SK-N-SH (cell line): ENCODE results near the gene TAOK1. TPM values are rescaled to one million over a fixed set of nuclear protein-coding genes. Genes with fewer than 3 reads are reported as not detected.

Experiments used
- CTCF ChIA-PET: fragments of 300-600, 350-600 bp; formaldehyde crosslinking; extraction: SDS; loops from one replicate; lab custom pipeline; 2021; lab: Yijun Ruan, JAX
- POLR2A ChIA-PET: fragments of 350-600 bp; sonication (Branson Sonifier 250); formaldehyde crosslinking; extraction: SDS; loops from one replicate; lab custom pipeline; 2020; ENCODE audit warnings: antibody characterized with exemption, inconsistent platforms; lab: Yijun Ruan, JAX
- DNase-seq: peaks from one replicate; pipeline ENCODE4 v3.0.0; 2012
- H2AFZ ChIP-seq: fragments of 200-600 bp; sonication (generic); 2 replicates; pipeline ENCODE4 v1.8.1; 2016; ENCODE audit warnings: antibody characterized with exemption, mild to moderate bottlenecking, low read depth
- H3F3A ChIP-seq: fragments of 200-600 bp; sonication (generic); replicated peaks from 2 replicates; pipeline ENCODE3; 2016; ENCODE audit warnings: antibody characterized with exemption, mild to moderate bottlenecking; ENCODE audit not compliant: insufficient read depth
- H3K27ac ChIP-seq, 2 experiments: fragments of 200-500 bp in 1 of 2; fragments of 200-600 bp in 1 of 2; sonication (Bioruptor generic) in 1 of 2; sonication (generic), shearing (Covaris generic) in 1 of 2; 2 replicates each; pipeline versions ENCODE4 v1.5.1 to v1.6.1; 2014 to 2016; ENCODE audit warnings: low read depth in 2 of 2, inconsistent platforms in 1 of 2, low read length in 1 of 2, mild to moderate bottlenecking in 1 of 2, mixed read lengths in 1 of 2
- H3K27me3 ChIP-seq: fragments of 200-600 bp; sonication (generic), shearing (Covaris generic); 2 replicates; pipeline ENCODE4 v1.6.1; 2016; ENCODE audit warnings: mixed run types; ENCODE audit not compliant: insufficient read depth
- H3K36me3 ChIP-seq, 2 experiments: fragments of 200-500 bp in 1 of 2; fragments of 200-600 bp in 1 of 2; sonication (Bioruptor generic) in 1 of 2; sonication (generic) in 1 of 2; replicated peaks in 1 of 2; 2 replicates each; pipeline versions ENCODE3 to v1.5.1; 2014 to 2016; ENCODE audit warnings: low read length in 1 of 2, mild to moderate bottlenecking in 1 of 2; ENCODE audit not compliant: insufficient read depth in 2 of 2, control insufficient read depth in 1 of 2
- H3K4me1 ChIP-seq, 2 experiments: fragments of 200-500 bp in 1 of 2; fragments of 200-600 bp in 1 of 2; sonication (Bioruptor generic) in 1 of 2; sonication (generic), shearing (Covaris generic) in 1 of 2; 2 replicates each; pipeline versions ENCODE4 v1.5.1 to v1.6.1; 2014 to 2016; ENCODE audit warnings: low read depth in 1 of 2, low read length in 1 of 2, mixed run types in 1 of 2; ENCODE audit not compliant: insufficient read depth in 2 of 2, control insufficient read depth in 1 of 2
- H3K4me2 ChIP-seq: fragments of 200-600 bp; sonication (generic), shearing (Covaris generic); 2 replicates; pipeline ENCODE4 v1.6.1; 2017; ENCODE audit warnings: mixed run types
- H3K4me3 ChIP-seq, 2 experiments: fragments of 200-500 bp in 1 of 2; fragments of 200-600 bp in 1 of 2; sonication (Bioruptor generic) in 1 of 2; sonication (generic), shearing (Covaris generic) in 1 of 2; 2 replicates each; pipeline versions ENCODE4 v1.5.1 to v1.8.1; 2014 to 2016; ENCODE audit warnings: low read depth in 2 of 2, inconsistent platforms in 1 of 2, low read length in 1 of 2, mild to moderate bottlenecking in 1 of 2, mixed read lengths in 1 of 2, moderate library complexity in 1 of 2
- H3K79me2 ChIP-seq: fragments of 200-600 bp; sonication (generic); 2 replicates; pipeline ENCODE4 v1.8.1; 2017; ENCODE audit warnings: mild to moderate bottlenecking; ENCODE audit not compliant: insufficient read depth
- H3K9ac ChIP-seq: fragments of 200-600 bp; sonication (generic); 2 replicates; pipeline ENCODE4 v1.6.1; 2017; ENCODE audit warnings: mixed run types
- H3K9me2 ChIP-seq: fragments of 200-600 bp; sonication (generic); 2 replicates; pipeline ENCODE4 v1.6.1; 2017; ENCODE audit warnings: mixed run types
- H3K9me3 ChIP-seq: fragments of 200-600 bp; sonication (generic); 2 replicates; pipeline ENCODE4 v1.6.1; 2017; ENCODE audit warnings: mixed run types, mild to moderate bottlenecking, moderate library complexity
- H4K20me1 ChIP-seq: fragments of 200-600 bp; sonication (generic); 2 replicates; pipeline ENCODE4 v1.6.1; 2017; ENCODE audit warnings: mild to moderate bottlenecking, mixed run types; ENCODE audit not compliant: insufficient read depth
- CTCF ChIP-seq: fragments of 200-600 bp; sonication (generic); IDR thresholded peaks from 2 replicates; pipeline ENCODE4 v1.6.1; 2017; ENCODE audit warnings: antibody characterized with exemption, mild to moderate bottlenecking, moderate library complexity
- EP300 ChIP-seq, 2 experiments: IDR thresholded peaks; 2 replicates each; pipeline versions ENCODE4 v1.4.0 to v1.6.1; 2012; ENCODE audit warnings: borderline replicate concordance in 1 of 2, low read depth in 1 of 2, low read length in 1 of 2
- EZH2phosphoT487 ChIP-seq: fragments of 200-600 bp; sonication (generic); IDR thresholded peaks from 2 replicates; pipeline ENCODE4 v1.6.1; 2017; ENCODE audit warnings: low read depth, mixed run types, mild to moderate bottlenecking, antibody characterized with exemption, moderate library complexity, borderline replicate concordance
- FOSL2 ChIP-seq: IDR thresholded peaks from 2 replicates; pipeline ENCODE4 v1.4.0; 2012; ENCODE audit warnings: low read depth, mild to moderate bottlenecking, moderate library complexity, borderline replicate concordance
- IRF3 ChIP-seq: fragments of 150-350 bp; IDR thresholded peaks from 2 replicates; pipeline ENCODE4 v1.6.1; 2016; ENCODE audit warnings: mild to moderate bottlenecking, low read depth, low read length
- JUND ChIP-seq: IDR thresholded peaks from 2 replicates; pipeline ENCODE4 v1.4.0; 2012
- MAX ChIP-seq: IDR thresholded peaks from 2 replicates; pipeline ENCODE4 v1.4.0; 2012; ENCODE audit warnings: low read depth
- MEF2A ChIP-seq: IDR thresholded peaks from 2 replicates; pipeline ENCODE4 v1.4.0; 2012; ENCODE audit warnings: low read depth, borderline replicate concordance
- NFIC ChIP-seq: IDR thresholded peaks from 2 replicates; pipeline ENCODE4 v1.4.0; 2012; ENCODE audit warnings: borderline replicate concordance
- NRF1 ChIP-seq: IDR thresholded peaks from 2 replicates; pipeline ENCODE4 v1.6.1; 2012; ENCODE audit warnings: low read depth, mild to moderate bottlenecking, low read length
- POLR2AphosphoS5 ChIP-seq: IDR thresholded peaks from 2 replicates; pipeline ENCODE4 v1.6.1; 2012; ENCODE audit warnings: low read depth, low read length
- REST ChIP-seq: IDR thresholded peaks from 2 replicates; pipeline ENCODE4 v1.6.1; 2012; ENCODE audit warnings: mild to moderate bottlenecking, low read depth, low read length, moderate library complexity
- RXRA ChIP-seq: IDR thresholded peaks from 2 replicates; pipeline ENCODE4 v1.4.0; 2012; ENCODE audit warnings: low read depth, mild to moderate bottlenecking, borderline replicate concordance
- SIN3A ChIP-seq: IDR thresholded peaks from 2 replicates; pipeline ENCODE4 v1.6.1; 2012; ENCODE audit warnings: low read depth, mild to moderate bottlenecking, low read length, moderate library complexity, borderline replicate concordance
- SMC3 ChIP-seq: IDR thresholded peaks from 2 replicates; pipeline ENCODE4 v1.6.1; 2012; ENCODE audit warnings: low read depth, low read length, improper control_type of control experiment
- TEAD4 ChIP-seq: IDR thresholded peaks from 2 replicates; pipeline ENCODE4 v1.4.0; 2012; ENCODE audit warnings: mild to moderate bottlenecking, borderline replicate concordance; ENCODE audit not compliant: insufficient read depth
- USF2 ChIP-seq: fragments of 150-350 bp; IDR thresholded peaks from 2 replicates; pipeline ENCODE4 v1.6.1; 2017; ENCODE audit warnings: antibody characterized with exemption, low read length, low read depth, borderline replicate concordance
- ZBTB33 ChIP-seq: IDR thresholded peaks from 2 replicates; pipeline ENCODE4 v1.4.0; 2012; ENCODE audit warnings: low read depth, borderline replicate concordance
- WGBS: methylation state at CpG from one replicate; pipeline ENCODE4 v1.1.6; 2017; ENCODE audit warnings: low lambda C conversion rate; 5-methylcytosine and 5-hydroxymethylcytosine counted together
- polyA plus RNA-seq, 3 experiments: library from polyadenylated mRNA; depleted of rRNA; stranded (reverse); fragments of >200 nt; gene quantifications; 2 replicates each; pipeline ENCODE4 v1.2.3, GENCODE V29; 2012

TAOK1 gene
- polyA plus RNA-seq, 1 of the 3 experiments (the other 2 are of a cell fraction), result 5.9 TPM

- no peak for TF ChIP-seq MAX
Measured at GRCh38 chr17:29341726-29342125, 48.4 kb upstream of the TAOK1 start (continued).

GRCh38 chr17:29342158-29342765 is 47.9 kb upstream of the TAOK1 start:
- H2AFZ ChIP-seq, result no peak overlapping the region
- H3K27me3 ChIP-seq, result peaks cover 10% of the 10 kb centered on the region; the same call in 1 of the 2 replicates
- H3K4me2 ChIP-seq, result no peak overlapping the region
- TF ChIP-seq POLR2AphosphoS5 (no peak), SIN3A (no peak), MEF2A (no peak), JUND (no peak), FOSL2 (no peak), REST (no peak), EP300 (IDR thresholded peaks at IDR 0.05; ENCODE audit: borderline replicate concordance in 1 of 2, low read depth in 1 of 2, low read length in 1 of 2) (no peak), SMC3 (no peak), ZBTB33 (no peak), CTCF (no peak), NFIC (no peak), RXRA (no peak), IRF3 (no peak), USF2 (no peak), MAX (no peak), NRF1 (no peak), TEAD4 (no peak), EZH2phosphoT487 (no peak)
- H3K79me2 ChIP-seq, result no peaks in the 10 kb centered on the region
- ChIA-PET CTCF (interaction anchor here (4.3 kb wide), 1 partner anchor 27 kb away, joined by 17 read pairs; no protein-coding TSS in a partner anchor), POLR2A (no interaction called here)
- 78% methylated on average over 11 of the region's 11 CpGs for WGBS
- no peak overlapping the region for H3K9ac ChIP-seq
- no peaks in the 10 kb centered on the region for H3F3A ChIP-seq
- no peaks in the 10 kb centered on the region for H3K36me3 ChIP-seq
- H3K9me2 ChIP-seq, result no peaks in the 10 kb centered on the region
- no peak for DNase-seq
- no peaks in the 10 kb centered on the region for H3K9me3 ChIP-seq
- H3K4me1 ChIP-seq, result no peaks in the 10 kb centered on the region
- H3K27ac ChIP-seq, result no peak overlapping the region
- H3K4me3 ChIP-seq, result no peak overlapping the region
- no peaks in the 10 kb centered on the region for H4K20me1 ChIP-seq
